Hematopoietic multipotent progenitor cell (in vitro differentiated cells): ENCODE measurements around the gene LDLRAD3. TPM values are rescaled to one million over a fixed set of nuclear protein-coding genes. Genes with fewer than 3 reads are reported as not detected.

Experiments used
- DNase-seq, 3 donors: peaks; one replicate each; pipeline ENCODE4 v3.0.0-alpha.2; 2011 to 2015; ENCODE audit warnings: low read depth in 2 of 3, low spot score in 2 of 3
- total RNA-seq: library from RNA; depleted of rRNA; stranded (reverse); fragments of >200 nt; gene quantifications from one replicate; pipeline ENCODE4 v1.2.3, GENCODE V29; 2012

LDLRAD3 gene
- total RNA-seq, 1 donor = 2.2 TPM

- DNase-seq = peak in 2 of 3 donors; percentile 5 to 54
Measured at GRCh38 chr11:36013950-36014897, 70.4 kb downstream of the LDLRAD3 start.

GRCh38 chr11:36014898-36015665 is 71.2 kb downstream of the LDLRAD3 start:
- no peak for DNase-seq

GRCh38 chr11:36015799-36016198 is 71.9 kb downstream of the LDLRAD3 start:
- no peak for DNase-seq

GRCh38 chr11:36016263-36016662 is 72.4 kb downstream of the LDLRAD3 start:
- DNase-seq = no peak

- no peak for DNase-seq
Measured at GRCh38 chr11:36016709-36017108, 72.8 kb downstream of the LDLRAD3 start.

GRCh38 chr11:36019005-36019596 is 75.2 kb downstream of the LDLRAD3 start:
- no peak for DNase-seq

GRCh38 chr11:36019722-36020121 is 75.9 kb downstream of the LDLRAD3 start:
- no peak for DNase-seq

GRCh38 chr11:36022882-36023281 is 79.0 kb downstream of the LDLRAD3 start:
- no peak for DNase-seq

GRCh38 chr11:36023922-36024321 is 80.1 kb downstream of the LDLRAD3 start:
- DNase-seq = no peak

- DNase-seq = no peak
Measured at GRCh38 chr11:36024716-36025115, 80.9 kb downstream of the LDLRAD3 start.

- no peak for DNase-seq
Measured at GRCh38 chr11:36026315-36026968, 82.6 kb downstream of the LDLRAD3 start.

GRCh38 chr11:36027731-36028130 is 83.9 kb downstream of the LDLRAD3 start:
- no peak for DNase-seq

GRCh38 chr11:36029616-36030015 is 85.8 kb downstream of the LDLRAD3 start:
- no peak for DNase-seq

- no peak for DNase-seq
Measured at GRCh38 chr11:36030731-36031281, 86.9 kb downstream of the LDLRAD3 start.

GRCh38 chr11:36033082-36033751 is 89.4 kb downstream of the LDLRAD3 start:
- no peak for DNase-seq

- no peak for DNase-seq
Measured at GRCh38 chr11:36033936-36034335, 90.1 kb downstream of the LDLRAD3 start.

GRCh38 chr11:36034551-36035331 is 90.9 kb downstream of the LDLRAD3 start:
- DNase-seq = no peak

- no peak for DNase-seq
Measured at GRCh38 chr11:36035454-36035853, 91.6 kb downstream of the LDLRAD3 start.

GRCh38 chr11:36035999-36036398 is 92.1 kb downstream of the LDLRAD3 start:
- DNase-seq = no peak
